Kidney epithelial cell (primary cell): ENCODE data around the gene BHLHA15. TPM values are rescaled to one million over a fixed set of nuclear protein-coding genes. Genes with fewer than 3 reads are reported as not detected.
A peak's percentile ranks its signal among the peaks of the same experiment; 100 is the strongest.

ENCODE experiments used
- DNase-seq: peaks from one replicate; pipeline ENCODE4 v3.0.0-alpha.2; 2010; ENCODE audit warnings: low read depth
- H3K27me3 ChIP-seq: 2 replicates; pipeline ENCODE4 v1.6.0; 2011; ENCODE audit warnings: low read length; ENCODE audit not compliant: control insufficient read depth, insufficient read depth
- H3K36me3 ChIP-seq: 2 replicates; pipeline ENCODE4 v1.5.1; 2011; ENCODE audit warnings: low read length; ENCODE audit not compliant: control insufficient read depth, insufficient read depth
- H3K4me3 ChIP-seq: 2 replicates; pipeline ENCODE4 v1.5.1; 2011; ENCODE audit warnings: low read depth, mild to moderate bottlenecking, control low read depth, low read length
- total RNA-seq: library from RNA; depleted of rRNA; stranded (reverse); fragments of >200 nt; gene quantifications from 2 replicates; pipeline ENCODE4 v1.2.3, GENCODE V29; 2015
- TF ChIP-seq, protein P1 (sequence below): IDR thresholded peaks from 2 replicates; pipeline ENCODE4 v1.5.1; 2011; ENCODE audit warnings: mild to moderate bottlenecking, moderate library complexity, low read length, control low read depth, inconsistent platforms; ENCODE audit not compliant: insufficient read depth, poor library complexity, severe bottlenecking

BHLHA15 gene
- total RNA-seq = 8.1 and 9.7 TPM in 2 replicates

DNA sequence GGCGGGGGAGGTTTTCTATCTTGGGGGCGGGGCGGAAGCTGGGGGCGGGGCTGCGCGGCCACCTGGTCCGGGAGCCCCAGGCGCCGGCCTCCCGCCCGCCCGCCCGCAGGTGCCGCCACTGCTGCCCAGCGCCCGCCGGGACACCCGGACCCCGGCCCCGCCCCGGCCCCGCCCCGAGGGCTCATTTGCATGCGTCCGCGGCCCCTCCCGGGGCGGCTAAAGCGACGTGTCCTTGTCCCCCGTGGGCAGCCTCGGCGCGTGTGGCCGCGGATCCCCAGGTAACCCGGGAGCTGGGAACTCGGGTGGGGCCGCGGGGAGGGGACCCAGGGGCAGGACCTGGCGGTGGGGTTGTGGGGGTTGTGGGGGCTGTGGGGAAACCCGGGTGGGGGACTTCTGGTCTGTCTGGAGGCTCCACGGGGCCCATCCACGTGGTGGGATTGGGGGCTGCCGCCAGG, at the start of gene BHLHA15:
BHLHA15 (plus strand) TSS at position 219 of the 455 bp plus-strand sequence. CDS start 871 bp downstream, outside the sequence.
- DNase-seq = no peak
- Histone ChIP-seq H3K27me3 (no peaks in the 10 kb centered on the region), H3K36me3 (no peaks in the 10 kb centered on the region), H3K4me3 (peak within 1 kb of the TSS; percentile 34)
- TF ChIP-seq, protein P1, sequence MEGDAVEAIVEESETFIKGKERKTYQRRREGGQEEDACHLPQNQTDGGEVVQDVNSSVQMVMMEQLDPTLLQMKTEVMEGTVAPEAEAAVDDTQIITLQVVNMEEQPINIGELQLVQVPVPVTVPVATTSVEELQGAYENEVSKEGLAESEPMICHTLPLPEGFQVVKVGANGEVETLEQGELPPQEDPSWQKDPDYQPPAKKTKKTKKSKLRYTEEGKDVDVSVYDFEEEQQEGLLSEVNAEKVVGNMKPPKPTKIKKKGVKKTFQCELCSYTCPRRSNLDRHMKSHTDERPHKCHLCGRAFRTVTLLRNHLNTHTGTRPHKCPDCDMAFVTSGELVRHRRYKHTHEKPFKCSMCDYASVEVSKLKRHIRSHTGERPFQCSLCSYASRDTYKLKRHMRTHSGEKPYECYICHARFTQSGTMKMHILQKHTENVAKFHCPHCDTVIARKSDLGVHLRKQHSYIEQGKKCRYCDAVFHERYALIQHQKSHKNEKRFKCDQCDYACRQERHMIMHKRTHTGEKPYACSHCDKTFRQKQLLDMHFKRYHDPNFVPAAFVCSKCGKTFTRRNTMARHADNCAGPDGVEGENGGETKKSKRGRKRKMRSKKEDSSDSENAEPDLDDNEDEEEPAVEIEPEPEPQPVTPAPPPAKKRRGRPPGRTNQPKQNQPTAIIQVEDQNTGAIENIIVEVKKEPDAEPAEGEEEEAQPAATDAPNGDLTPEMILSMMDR = no peak

DNA sequence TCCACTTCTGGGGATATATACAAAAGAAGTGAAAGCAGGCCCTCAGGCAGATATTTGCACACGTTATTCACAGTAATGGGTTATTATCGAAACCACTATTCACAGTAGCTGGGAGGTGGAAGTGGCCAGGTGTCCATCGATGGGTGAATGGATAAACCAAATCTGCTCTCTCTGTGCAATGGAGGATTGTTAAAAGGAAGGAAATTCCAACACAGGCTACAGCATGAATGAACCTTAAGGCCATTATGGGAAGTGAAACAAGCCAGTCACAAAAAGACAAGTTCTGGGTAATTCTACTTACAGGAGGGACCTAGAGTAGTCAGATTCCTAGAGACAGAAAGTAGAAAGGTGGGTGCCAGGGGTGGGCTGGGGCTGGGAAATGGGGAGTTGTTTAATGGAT, 48.5 kb upstream of the BHLHA15 start:
- H3K27me3 ChIP-seq = no peaks in the 10 kb centered on the region
- H3K36me3 ChIP-seq = no peaks in the 10 kb centered on the region
- TF ChIP-seq, protein P1 = no peak
- no peak overlapping the region for H3K4me3 ChIP-seq
- no peak for DNase-seq

DNA sequence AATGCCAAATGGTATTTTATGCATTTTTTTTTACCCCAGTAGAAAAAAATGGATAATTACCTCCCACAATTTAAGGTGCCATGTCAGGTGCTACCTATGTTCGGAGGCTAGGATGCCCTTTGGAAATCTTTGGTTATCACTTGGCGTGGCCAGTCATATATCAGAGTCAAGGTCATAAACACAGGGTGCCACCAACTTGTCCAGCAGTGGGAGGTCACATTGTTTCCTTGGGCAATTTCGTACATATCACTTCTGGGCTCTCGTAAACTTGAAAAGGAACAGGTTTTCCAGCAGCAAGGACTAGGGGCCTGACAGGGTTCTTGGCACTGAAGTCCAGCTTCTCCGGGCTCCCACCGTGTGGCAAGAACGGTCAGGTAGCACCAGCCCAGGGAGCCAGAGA, 48.0 kb upstream of the BHLHA15 start:
- Histone ChIP-seq H3K27me3 (no peaks in the 10 kb centered on the region), H3K36me3 (no peaks in the 10 kb centered on the region), H3K4me3 (no peak overlapping the region)
- no peak for DNase-seq
- TF ChIP-seq, protein P1 = no peak

DNA sequence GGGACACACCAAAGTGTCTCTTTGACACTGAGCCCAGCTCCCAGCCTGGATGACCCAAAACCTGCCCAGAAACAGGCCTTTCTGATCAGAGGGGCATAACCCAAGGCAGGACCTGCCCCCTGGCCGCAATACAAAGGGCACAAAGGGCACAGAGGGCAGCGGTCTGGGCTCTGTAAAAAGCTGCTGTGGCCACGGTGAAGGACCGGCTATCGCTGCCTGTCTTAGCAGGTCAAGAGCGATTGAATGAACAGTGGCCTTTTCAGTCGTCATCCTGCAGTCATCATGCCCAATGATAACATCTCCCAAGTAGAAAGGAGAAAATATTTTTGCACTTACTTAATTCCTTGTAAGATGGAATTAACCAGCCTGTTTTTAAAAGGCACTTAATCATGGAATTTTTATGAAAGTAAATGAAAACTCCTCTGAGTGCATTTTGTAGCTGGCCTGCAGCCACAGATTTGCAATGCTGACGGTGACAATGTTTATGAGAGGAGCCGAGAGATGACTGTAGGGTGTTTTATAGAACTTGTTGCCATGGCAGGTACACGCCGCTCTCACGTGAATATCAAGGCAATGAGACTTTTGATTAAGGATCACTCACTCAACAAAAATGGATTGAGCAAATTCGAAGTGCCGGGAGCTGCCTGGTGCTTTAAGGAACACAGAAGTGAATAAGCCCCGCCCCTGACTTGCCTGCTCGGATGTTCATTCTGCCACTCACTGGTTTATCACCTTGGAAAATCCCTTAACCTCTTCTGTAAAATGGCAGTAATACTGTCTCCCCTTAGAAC, 47.3 kb upstream of the BHLHA15 start:
- TF ChIP-seq, protein P1 = no peak
- Histone ChIP-seq H3K36me3 (no peaks in the 10 kb centered on the region), H3K4me3 (no peak overlapping the region), H3K27me3 (no peaks in the 10 kb centered on the region)
- no peak for DNase-seq

DNA sequence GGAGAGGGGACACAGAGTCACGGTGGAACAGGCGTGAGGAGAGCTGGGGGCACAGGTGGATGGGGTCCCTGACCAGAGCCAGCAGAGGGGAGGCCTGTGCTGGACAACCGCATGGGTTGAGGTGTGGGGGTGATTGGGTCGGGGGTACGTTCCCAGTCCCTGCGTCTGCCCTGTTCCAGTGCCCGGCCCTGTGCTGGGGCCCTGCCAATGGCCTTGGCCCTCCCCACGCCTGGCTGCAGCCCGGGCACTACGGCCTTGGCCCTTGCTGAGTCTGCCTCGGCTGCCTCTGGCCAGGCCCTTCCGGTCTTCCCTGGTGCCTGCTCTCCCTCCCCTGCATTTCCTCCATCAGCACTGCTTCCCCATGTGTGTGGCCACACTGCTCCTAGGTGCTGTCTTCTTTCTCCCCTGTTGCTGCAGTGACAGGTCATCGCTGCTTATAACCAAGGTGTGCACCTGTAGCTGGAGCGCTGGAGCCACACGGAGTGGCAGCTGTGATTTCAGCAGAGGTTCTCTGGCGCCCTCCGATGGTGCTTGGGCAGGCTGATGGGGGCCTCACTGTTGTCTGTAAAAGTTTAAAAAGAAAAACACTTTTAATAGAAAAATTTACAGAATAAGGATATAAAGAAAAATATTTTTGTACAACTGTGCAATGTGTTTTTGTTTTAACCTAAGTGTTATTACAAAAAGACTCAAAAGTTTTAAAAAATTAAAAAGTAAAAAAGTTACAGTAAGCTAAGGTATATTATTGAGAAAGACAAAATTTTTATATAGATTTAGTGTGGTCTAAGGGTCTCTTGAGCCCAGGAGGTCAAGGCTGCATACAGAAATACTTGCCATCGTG, 45.2 kb upstream of the BHLHA15 start:
- Histone ChIP-seq H3K27me3 (no peaks in the 10 kb centered on the region), H3K36me3 (no peaks in the 10 kb centered on the region), H3K4me3 (no peak overlapping the region)
- TF ChIP-seq, protein P1 = peak; percentile 83
- no peak for DNase-seq
